CD4-positive, alpha-beta T cell treated with Interleukin-2 at 100 ng/mL for 4 hours (primary cell): ENCODE measurements around the gene RPL11.
"Not testable (repeated sequence)": the region's sequence is repeated elsewhere in the genome, so short reads cannot be mapped to it uniquely, and the experiment has no call there.

Experiments used
- DNase-seq: peaks from one replicate; pipeline ENCODE4 v3.0.0-alpha.2; 2020; ENCODE audit warnings: low spot score

Gene RPL11

DNA sequence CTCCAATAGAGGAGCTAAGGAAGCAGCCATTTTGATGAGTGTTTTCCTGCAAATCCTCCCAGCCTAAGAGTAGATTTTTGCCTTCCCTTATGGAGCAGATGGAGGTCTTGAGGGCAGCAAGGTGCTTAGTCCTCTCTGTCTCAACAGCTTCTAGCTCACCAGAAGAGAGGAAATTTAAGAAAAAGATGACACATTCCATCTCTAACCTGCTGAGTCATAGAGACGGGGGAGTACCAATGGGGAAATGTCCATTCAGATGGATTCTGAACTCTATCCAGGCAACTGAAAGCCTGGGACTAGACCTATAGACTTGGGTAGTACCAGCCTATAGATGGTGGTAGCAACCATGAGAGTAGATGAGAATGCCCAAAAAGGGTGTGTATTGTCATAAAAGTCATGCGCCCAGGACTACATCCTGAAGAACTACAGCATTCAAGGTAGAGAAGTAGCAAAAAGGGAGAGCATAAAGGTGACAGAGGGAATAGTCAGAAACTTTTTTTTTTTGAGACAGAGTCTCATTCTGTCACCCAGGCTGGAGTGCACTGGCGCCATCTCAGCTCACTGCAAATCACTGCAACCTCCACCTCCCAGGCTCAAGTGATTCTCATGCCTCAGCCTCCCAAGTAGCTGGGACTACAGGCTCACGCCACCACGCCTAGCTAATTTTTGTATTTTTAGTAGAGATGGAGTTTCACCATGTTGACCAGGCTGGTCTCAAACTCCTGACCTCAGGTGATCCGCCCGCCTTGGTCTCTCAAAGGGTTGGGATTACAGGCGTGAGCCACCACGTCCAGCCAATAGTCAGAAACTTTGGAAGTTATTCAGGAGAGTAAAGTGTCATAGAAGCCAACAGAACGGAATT, 41.0 kb downstream of the RPL11 start:
- no peak for DNase-seq

- DNase-seq: not testable (repeated sequence)
These were observed 41.7 kb downstream of the RPL11 start for GRCh38 chr1:23733281-23733680.

- no peak for DNase-seq
These were observed 45.0 kb downstream of the RPL11 start for GRCh38 chr1:23736437-23737134.

GRCh38 chr1:23741609-23742008, 50.0 kb downstream of the RPL11 start:
- DNase-seq: no peak

GRCh38 chr1:23742670-23743286, 51.2 kb downstream of the RPL11 start:
- DNase-seq: no peak

- DNase-seq: peak; percentile 69
These were observed 51.9 kb downstream of the RPL11 start, which contains the start of gene ELOA for GRCh38 chr1:23743287-23744152. Gene ELOA, plus strand, starts transcription at chr1:23743471. Its CDS starts 33 bp downstream, at chr1:23743504.

- DNase-seq: peak; percentile 26
These were observed 53.9 kb downstream of the RPL11 start for GRCh38 chr1:23745515-23745914.
